Measurements from ENCODE around the gene PPP6R2.
A peak's percentile ranks its signal among the peaks of the same experiment; 100 is the strongest.
"Not testable (repeated sequence)": the region's sequence is repeated elsewhere in the genome, so short reads cannot be mapped to it uniquely, and the experiment has no call there.

Gene PPP6R2

GRCh38 chr22:50318698-50319411 lies 24.3 kb upstream of the PPP6R2 start:
- no peak for DNase-seq

- DNase-seq = no peak
Measured at GRCh38 chr22:50319503-50319951, 23.6 kb upstream of the PPP6R2 start.

GRCh38 chr22:50320116-50320515 lies 23.0 kb upstream of the PPP6R2 start:
- DNase-seq = no peak

GRCh38 chr22:50320671-50321325 lies 22.3 kb upstream of the PPP6R2 start:
- no peak for DNase-seq

GRCh38 chr22:50322382-50323104 lies 20.6 kb upstream of the PPP6R2 start:
- DNase-seq = not testable (repeated sequence)

- DNase-seq = no peak
Measured at GRCh38 chr22:50323900-50324299, 19.2 kb upstream of the PPP6R2 start.

- no peak for DNase-seq
Measured at GRCh38 chr22:50325444-50326224, 17.5 kb upstream of the PPP6R2 start.

GRCh38 chr22:50326225-50326955 lies 16.7 kb upstream of the PPP6R2 start:
- no peak for DNase-seq

GRCh38 chr22:50326956-50327710 lies 16.0 kb upstream of the PPP6R2 start, which contains the start of gene DENND6B:
DENND6B (minus strand) TSS chr22:50327012; CDS start chr22:50326988, 24 bp downstream.
- DNase-seq = peak; percentile 71 to 90

GRCh38 chr22:50327711-50328019 lies 15.5 kb upstream of the PPP6R2 start:
- no peak for DNase-seq

- DNase-seq = no peak
Measured at GRCh38 chr22:50329236-50329635, 13.9 kb upstream of the PPP6R2 start.

GRCh38 chr22:50334433-50334832 lies 8.7 kb upstream of the PPP6R2 start:
- not testable (repeated sequence) for DNase-seq

- DNase-seq = no peak
Measured at GRCh38 chr22:50337262-50338041, 5.7 kb upstream of the PPP6R2 start.

- DNase-seq = no peak
Measured at GRCh38 chr22:50338042-50338573, 5.0 kb upstream of the PPP6R2 start.

GRCh38 chr22:50338860-50339462 lies 4.2 kb upstream of the PPP6R2 start:
- no peak for DNase-seq

- DNase-seq = peak in 1 of 2 experiments; percentile 15
Measured at GRCh38 chr22:50339945-50340879, 2.9 kb upstream of the PPP6R2 start.

- DNase-seq = peak; percentile 77 to 91
Measured at GRCh38 chr22:50341977-50342650, 1.0 kb upstream of the PPP6R2 start.

- no peak for DNase-seq
Measured at GRCh38 chr22:50343541-50343935, 411 bp downstream of the PPP6R2 start.

All from NCI-H1930 (cell line).